HL-60 (cell line): Measurements from ENCODE around the gene SYNJ1.

Experiments
- POLR2AphosphoS5 ChIP-seq: IDR thresholded peaks from 2 replicates; pipeline ENCODE4 v1.6.1; 2012; ENCODE audit warnings: low read depth
- TF ChIP-seq, protein P1 (sequence below): IDR thresholded peaks from one replicate; pipeline ENCODE4 v1.5.1; 2011; ENCODE audit warnings: low read length, control low read depth, inconsistent platforms; ENCODE audit not compliant: insufficient read depth

DNA sequence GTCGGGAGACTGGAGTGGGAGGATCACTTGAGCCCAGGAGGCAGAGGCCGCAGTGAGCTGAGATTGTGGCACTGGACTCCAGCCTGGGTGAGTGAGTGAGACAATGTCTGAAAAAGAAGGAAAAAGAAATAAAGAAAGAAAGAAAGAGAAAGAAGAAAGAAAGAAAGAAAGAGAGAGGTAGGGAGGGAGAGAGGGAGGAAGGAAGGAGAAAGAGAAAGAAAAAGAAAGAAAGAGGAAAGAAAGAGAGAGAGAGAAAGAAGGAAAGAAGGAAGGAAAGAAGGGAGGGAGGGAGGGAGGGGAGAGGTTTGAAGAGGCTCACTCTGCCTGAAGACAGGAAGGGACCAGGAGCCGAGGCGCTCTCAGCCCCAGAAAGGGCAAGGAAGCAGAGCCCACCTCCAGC is 137.7 kb downstream of the SYNJ1 start:
- no peak for TF ChIP-seq POLR2AphosphoS5
- TF ChIP-seq, protein P1, sequence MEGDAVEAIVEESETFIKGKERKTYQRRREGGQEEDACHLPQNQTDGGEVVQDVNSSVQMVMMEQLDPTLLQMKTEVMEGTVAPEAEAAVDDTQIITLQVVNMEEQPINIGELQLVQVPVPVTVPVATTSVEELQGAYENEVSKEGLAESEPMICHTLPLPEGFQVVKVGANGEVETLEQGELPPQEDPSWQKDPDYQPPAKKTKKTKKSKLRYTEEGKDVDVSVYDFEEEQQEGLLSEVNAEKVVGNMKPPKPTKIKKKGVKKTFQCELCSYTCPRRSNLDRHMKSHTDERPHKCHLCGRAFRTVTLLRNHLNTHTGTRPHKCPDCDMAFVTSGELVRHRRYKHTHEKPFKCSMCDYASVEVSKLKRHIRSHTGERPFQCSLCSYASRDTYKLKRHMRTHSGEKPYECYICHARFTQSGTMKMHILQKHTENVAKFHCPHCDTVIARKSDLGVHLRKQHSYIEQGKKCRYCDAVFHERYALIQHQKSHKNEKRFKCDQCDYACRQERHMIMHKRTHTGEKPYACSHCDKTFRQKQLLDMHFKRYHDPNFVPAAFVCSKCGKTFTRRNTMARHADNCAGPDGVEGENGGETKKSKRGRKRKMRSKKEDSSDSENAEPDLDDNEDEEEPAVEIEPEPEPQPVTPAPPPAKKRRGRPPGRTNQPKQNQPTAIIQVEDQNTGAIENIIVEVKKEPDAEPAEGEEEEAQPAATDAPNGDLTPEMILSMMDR: no peak
